8988T (cell line): ENCODE results near the gene SLC29A2.

Source experiments
- DNase-seq: peaks from one replicate; pipeline ENCODE4 v3.0.0; 2011

SLC29A2 gene

DNA sequence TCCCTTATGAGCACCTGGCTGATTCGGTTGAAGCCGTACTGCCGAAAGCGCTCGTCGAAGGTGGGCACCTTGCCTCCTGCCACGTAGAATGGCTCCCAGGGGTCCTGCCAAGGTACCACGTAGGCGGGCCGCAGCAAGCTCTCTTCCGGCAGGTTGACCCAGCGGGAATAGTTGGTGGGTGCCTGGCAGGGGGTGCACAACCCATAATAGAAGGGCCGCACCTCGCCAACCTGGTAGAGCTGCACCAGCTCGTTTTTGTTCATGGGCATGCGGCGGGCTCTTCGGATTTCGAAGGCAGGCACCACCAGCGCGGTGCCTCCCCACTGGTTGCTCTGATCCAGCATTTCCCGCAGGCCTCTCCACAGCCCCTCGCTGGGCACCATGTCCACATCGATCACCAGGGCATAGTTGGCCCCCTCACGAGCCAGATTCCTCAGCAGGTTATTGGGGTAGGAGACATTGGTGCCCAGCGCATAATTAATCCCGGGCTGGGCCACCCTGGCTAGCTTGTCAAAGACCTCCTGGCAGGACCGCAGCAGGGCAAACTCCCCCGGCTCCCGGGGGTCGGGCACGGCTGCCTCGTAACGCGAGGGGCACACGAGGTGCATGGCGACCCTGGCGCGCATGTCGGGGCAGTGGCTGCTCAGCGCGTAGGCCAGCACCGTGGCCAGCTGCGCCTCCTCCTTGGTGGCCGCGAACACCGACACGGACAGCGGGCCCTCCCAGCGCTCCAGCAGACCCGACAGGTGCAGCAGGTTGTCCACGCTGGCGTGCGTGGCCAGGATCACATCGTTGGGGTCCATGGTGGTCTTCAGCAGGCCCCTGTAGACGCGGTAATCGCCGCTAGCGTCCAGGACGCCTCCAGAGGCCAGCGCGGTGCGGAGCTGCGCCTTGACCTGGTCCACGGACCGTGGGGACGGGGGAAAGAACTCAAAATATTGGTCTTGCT is 24.8 kb downstream of the SLC29A2 start:
- DNase-seq = peak; percentile 24

DNA sequence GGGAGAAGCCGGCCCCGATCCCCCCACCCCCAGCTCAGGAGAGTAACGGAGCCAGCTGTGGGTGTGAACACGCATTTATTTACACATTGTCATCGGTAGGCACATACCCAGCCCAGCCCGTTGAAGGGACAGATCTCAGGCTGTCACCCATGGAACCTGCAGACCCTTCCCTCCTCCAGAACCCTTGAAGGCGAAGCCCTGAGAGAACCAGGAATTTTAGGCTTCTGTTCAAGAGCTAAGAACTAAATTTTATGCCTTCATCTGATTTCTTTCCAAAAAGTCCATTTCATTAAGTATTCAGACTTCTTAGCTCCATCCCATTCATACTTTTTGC is 26.3 kb downstream of the SLC29A2 start:
- DNase-seq = no peak

DNA sequence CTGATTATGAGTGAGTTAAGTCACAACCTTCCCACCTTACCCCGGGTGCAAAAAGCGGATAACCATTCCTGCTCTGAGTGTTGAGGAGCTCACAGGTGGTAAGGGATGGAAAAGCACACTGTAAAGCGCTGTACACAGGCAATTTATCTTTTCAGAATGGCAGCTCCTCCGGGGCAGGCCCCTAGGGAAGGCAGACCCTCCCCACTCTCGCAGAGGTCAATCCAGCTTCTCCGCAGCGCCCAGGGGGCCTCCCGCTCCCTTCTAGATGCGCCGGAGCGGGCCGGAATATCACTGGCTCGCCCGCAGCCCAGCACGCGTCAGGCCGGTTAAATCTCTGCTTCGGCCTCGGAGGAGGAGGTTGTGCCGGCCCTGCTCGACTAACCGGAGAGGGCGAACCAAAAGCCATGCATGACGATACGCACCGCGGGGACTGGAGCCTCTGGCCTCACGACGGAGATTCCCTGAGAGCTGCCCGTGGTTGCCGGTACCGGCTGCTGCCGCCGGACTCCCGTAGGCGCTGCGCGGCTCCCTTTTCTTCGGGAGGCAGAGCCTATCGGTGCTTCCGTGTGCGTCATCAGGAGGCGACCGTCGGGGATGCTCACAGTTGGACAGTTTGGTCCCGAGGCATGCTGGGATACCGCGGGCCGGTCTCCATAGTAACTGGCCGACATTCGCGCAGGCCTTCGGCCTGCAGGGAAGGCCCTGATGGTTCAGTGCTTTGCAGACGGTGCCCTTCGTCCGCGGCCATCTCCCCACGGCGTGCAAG is 26.8 kb downstream of the SLC29A2 start, which contains the start of gene BRMS1:
TSS of gene BRMS1 (minus strand) at position 555 of the 766 bp plus-strand sequence. CDS start 2,870 bp downstream, outside the sequence.
- peak; percentile 98 for DNase-seq

DNA sequence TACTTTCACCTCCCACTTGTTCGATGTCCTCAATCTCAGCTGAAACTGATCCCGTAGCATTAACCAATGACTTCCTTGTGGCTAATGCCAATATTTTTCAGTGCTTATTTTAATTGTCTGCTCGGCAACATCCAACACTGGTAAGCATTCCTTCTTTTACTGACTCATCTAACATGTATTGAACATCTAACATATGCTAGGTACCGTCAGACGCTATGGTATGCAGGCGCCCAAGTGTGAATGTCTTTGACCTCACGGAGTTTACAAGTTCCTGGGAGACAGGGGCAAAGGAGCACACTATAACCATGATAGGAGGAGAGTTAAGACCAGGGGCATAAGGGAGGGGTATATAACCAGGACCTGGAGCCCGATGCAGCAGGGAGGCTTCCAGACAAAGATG is 28.4 kb downstream of the SLC29A2 start:
- no peak for DNase-seq

DNA sequence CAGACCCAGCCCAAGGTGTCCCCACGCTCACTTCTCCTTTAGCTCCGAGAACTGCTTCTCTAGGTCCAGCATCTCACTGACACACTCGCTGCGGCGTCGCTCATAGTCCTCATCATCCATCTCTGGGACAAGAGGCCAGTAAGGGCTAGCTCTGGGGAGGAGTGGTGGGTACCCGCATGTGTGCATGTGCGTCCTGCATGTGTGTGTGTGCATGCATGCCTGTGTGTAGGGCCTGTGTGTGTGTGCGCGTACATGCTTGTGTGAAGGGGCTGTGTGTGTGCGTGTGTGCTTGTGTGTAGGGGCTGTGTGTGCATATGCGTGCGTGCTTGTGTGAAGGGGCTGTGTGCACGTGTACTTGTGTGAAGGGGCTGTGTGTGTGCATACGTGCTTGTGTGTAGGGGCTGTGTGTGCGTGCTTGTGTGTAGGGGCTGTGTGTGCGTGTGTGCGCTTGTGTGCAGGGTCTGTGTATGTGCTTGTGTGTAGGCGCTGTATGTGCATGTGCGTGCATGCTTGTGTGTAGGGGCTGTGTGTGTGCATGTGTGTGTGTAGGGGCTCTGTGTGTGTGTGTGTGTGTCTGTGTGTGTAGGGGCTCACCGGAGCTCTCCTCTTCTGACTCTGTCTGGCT is 29.9 kb downstream of the SLC29A2 start:
- DNase-seq = peak; percentile 18

DNA sequence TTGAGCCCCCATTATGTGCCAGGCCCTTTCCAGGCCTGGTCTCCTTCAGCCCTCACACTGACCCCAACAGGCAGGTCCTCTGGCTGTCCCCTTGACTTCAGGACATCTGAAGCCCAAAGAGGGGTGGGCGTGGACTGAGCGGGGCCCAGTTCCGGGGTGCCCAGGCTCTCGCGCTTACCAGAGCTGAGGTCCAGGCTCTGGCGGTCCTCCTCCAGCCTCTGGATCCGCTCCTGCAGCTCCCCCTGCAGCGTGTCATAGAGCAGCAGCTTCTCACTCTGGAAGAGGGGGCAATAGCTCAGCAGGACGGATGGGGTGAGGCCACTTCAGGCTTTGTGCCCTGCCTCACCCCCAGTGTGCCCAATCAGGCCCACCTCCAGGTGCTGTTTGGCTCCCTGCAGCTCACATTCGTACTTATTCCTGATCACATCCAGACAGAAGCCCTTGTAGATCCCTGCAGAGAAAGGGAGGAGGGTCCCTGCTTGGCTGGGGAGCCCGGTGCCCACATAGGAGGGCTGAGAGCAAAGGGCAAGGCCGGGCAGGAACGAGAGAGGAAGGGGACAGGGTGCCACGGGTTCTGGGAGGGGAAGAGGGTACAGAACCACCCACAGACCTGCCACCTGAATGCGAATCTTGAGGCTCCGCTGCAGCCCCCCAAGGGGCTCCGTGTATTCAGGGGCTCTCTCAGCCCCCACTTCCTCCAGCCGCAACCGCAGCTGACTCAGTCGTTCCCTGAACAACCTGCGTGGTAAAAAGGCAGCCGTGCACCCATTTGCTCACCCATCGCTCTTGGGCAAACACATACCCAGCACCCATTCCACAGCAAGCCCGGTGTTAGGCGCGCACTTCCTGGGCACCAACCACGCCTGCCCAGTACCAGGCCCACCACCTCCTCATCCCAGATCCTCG is 30.7 kb downstream of the SLC29A2 start:
- peak; percentile 55 for DNase-seq

- DNase-seq = peak; percentile 8
Measured at GRCh38 chr11:66339686-66340483, 31.7 kb downstream of the SLC29A2 start.

GRCh38 chr11:66339162-66339675 is 32.3 kb downstream of the SLC29A2 start:
- peak; percentile 21 for DNase-seq

- DNase-seq = peak; percentile 33
Measured at GRCh38 chr11:66338276-66339161, 33.0 kb downstream of the SLC29A2 start.

DNA sequence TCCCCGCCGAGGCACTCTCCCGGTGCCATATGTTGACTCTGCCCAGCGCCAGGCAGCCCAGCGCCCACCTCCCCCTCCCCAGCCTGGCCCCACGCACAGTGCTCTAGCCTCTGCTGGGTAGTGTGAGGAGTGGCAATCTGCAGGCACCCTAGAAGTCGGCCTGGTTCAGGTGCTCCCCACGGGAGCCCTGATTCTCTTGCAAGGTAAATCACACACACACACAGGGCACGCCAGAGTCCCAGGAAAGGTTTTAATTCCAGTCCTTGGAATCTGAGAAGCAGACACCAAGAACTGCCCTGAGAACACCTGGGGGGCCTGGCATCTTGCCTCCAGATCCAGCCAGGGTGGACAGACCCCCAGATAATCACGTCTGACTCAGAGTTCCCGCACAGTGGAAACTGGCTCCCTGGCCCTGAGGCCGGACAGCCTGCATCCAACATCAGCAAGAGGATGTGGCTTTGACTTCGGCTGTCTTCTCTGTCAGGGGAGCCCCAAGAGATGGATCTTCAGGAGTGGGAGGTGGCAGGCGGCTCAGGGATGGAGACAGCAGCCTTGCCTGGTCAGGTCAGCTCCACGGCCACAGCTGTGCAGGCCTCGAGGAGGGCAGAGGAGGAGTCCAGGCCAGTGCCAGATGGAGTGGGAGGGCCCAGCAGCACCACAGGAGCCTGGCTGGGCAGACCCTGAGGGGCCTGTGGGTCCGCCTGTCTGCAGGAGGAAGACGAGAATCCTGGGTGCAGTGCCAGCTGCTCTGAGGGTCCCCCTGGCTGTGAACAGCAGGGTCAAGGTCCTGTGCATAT is 34.3 kb downstream of the SLC29A2 start:
- peak; percentile 42 for DNase-seq

- DNase-seq = peak; percentile 99
Measured at GRCh38 chr11:66336234-66337102, 35.1 kb downstream of the SLC29A2 start, which contains the start of gene RIN1. TSS of gene RIN1 (minus strand) at chr11:66336434. CDS start at chr11:66336402, 32 bp downstream.

GRCh38 chr11:66335531-66336233 is 35.9 kb downstream of the SLC29A2 start:
- peak; percentile 85 for DNase-seq

DNA sequence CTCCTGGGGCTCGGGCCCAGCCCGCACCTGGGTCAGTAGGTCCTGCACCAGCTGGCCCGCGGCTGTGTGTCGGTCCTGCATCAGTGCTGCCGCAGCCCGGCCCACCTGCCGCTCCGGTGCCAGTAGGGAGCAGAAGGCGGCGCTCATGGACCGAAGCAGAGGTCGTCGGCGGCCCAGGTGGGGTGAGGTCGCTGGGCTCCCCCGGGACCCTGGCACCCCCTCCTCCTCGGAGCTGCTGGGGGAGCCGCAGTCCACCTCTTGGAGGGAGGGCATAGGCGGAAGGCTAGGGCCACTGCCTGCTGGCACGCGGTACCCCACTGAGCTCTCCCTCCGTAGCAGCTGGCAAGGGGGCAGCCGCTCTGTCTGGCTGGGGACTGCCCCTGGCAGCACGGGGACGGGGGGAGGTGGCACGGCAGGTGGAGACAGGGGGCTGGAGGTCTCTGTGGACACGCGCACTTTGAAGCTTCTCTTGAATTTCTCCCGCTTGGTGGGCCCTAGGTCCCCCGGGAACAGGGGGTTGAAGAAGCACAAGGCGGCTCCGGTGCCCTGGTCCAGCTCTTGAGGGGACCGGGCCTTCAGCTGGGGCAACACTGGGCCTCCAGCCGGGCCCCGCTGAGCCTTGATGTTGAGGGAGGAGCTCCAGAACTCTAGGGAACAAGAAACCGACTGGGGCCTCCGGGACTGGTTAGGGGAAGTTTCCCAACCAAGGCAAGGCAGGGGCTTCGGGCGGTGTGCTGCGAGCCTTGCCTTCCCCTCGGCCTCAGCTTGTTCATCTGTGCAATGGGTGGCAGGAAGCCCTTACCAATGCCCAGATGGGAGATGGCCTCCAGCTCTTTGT is 36.7 kb downstream of the SLC29A2 start:
- DNase-seq = peak; percentile 26

- peak; percentile 33 for DNase-seq
Measured at GRCh38 chr11:66333896-66334604, 37.5 kb downstream of the SLC29A2 start.

GRCh38 chr11:66333220-66333877 is 38.2 kb downstream of the SLC29A2 start:
- peak; percentile 35 for DNase-seq
